Ovary (tissue), 3 donors: ENCODE data around the gene TBPL1.

Source experiments
- POLR2A ChIP-seq: fragments of 450-650 bp; IDR thresholded peaks from one replicate; pipeline ENCODE4 v1.6.1; 2017; ENCODE audit warnings: antibody characterized with exemption, mild to moderate bottlenecking, moderate library complexity
- TF ChIP-seq, protein P1 (sequence below), 3 donors: fragments of 450-650 bp in 2 of 3; fragments of 200-600 bp in 1 of 3; IDR thresholded peaks; one replicate each; pipeline versions ENCODE4 v1.5.1 to v1.8.0; 2016 to 2022; ENCODE audit warnings: antibody characterized with exemption in 3 of 3, mild to moderate bottlenecking in 1 of 3
- donor health status: DM: no; HTN: no; CAD: no.

DNA sequence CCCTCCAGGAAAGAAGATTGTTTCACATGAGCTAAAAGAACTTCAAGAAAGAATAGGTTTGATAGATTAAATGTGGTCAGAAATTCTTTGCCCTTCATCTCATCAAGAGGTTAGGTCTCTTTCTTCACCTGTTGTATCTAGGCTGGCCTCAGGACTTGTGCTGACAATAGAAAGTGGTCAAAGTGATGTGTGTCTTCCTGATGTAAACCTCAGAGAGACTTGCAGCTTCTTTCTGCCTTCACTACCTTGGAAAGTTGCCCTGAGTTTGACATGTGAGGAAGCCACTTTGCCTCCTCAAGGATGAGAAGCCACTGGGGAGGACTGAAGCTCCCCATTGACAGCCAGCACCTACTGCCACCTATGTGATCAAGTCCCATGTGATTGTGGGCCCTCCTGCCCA, 46.3 kb downstream of the TBPL1 start:
- TF ChIP-seq POLR2A, result no peak
- TF ChIP-seq, protein P1, sequence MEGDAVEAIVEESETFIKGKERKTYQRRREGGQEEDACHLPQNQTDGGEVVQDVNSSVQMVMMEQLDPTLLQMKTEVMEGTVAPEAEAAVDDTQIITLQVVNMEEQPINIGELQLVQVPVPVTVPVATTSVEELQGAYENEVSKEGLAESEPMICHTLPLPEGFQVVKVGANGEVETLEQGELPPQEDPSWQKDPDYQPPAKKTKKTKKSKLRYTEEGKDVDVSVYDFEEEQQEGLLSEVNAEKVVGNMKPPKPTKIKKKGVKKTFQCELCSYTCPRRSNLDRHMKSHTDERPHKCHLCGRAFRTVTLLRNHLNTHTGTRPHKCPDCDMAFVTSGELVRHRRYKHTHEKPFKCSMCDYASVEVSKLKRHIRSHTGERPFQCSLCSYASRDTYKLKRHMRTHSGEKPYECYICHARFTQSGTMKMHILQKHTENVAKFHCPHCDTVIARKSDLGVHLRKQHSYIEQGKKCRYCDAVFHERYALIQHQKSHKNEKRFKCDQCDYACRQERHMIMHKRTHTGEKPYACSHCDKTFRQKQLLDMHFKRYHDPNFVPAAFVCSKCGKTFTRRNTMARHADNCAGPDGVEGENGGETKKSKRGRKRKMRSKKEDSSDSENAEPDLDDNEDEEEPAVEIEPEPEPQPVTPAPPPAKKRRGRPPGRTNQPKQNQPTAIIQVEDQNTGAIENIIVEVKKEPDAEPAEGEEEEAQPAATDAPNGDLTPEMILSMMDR (IDR thresholded peaks at IDR 0.05), result no peak
